ENCODE results near the gene TLE1.

DNA sequence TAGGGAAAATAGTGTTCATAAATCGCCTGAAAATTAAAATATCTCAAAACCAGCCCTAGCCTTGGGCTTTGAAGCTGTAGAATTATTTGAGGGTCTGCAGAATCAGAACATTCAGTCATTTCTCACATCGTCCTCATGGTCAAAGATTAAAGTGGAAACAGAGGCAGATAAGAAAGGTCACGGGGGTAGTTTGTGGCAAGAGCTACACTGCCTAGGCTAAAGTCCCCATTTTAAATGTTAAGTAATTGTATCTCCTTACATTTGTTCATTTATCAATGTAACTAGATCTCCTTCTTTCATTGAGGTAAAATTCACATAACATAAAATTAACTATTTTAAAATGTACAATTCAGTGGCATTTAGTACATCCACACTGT is 139.2 kb downstream of the TLE1 start:
- no peak for TF ChIP-seq RNF2 (IDR thresholded peaks at IDR 0.05)
- TF ChIP-seq, protein P1, sequence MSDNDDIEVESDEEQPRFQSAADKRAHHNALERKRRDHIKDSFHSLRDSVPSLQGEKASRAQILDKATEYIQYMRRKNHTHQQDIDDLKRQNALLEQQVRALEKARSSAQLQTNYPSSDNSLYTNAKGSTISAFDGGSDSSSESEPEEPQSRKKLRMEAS (CRISPR knock-in tag; IDR thresholded peaks at IDR 0.05) = no peak
- TF ChIP-seq, protein P2, sequence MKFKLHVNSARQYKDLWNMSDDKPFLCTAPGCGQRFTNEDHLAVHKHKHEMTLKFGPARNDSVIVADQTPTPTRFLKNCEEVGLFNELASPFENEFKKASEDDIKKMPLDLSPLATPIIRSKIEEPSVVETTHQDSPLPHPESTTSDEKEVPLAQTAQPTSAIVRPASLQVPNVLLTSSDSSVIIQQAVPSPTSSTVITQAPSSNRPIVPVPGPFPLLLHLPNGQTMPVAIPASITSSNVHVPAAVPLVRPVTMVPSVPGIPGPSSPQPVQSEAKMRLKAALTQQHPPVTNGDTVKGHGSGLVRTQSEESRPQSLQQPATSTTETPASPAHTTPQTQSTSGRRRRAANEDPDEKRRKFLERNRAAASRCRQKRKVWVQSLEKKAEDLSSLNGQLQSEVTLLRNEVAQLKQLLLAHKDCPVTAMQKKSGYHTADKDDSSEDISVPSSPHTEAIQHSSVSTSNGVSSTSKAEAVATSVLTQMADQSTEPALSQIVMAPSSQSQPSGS (CRISPR knock-in tag; IDR thresholded peaks at IDR 0.05) = no peak
- TF ChIP-seq, protein P3, sequence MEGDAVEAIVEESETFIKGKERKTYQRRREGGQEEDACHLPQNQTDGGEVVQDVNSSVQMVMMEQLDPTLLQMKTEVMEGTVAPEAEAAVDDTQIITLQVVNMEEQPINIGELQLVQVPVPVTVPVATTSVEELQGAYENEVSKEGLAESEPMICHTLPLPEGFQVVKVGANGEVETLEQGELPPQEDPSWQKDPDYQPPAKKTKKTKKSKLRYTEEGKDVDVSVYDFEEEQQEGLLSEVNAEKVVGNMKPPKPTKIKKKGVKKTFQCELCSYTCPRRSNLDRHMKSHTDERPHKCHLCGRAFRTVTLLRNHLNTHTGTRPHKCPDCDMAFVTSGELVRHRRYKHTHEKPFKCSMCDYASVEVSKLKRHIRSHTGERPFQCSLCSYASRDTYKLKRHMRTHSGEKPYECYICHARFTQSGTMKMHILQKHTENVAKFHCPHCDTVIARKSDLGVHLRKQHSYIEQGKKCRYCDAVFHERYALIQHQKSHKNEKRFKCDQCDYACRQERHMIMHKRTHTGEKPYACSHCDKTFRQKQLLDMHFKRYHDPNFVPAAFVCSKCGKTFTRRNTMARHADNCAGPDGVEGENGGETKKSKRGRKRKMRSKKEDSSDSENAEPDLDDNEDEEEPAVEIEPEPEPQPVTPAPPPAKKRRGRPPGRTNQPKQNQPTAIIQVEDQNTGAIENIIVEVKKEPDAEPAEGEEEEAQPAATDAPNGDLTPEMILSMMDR (IDR thresholded peaks at IDR 0.05 in 2 of 3, conservative IDR thresholded peaks at IDR 0.05 in 1 of 3; ENCODE audit: insufficient read depth in 2 of 3, low read depth in 1 of 3, low read length in 3 of 3) = no peak
- no peak for TF ChIP-seq SMAD3 (CRISPR knock-in tag; conservative IDR thresholded peaks at IDR 0.05)
- TF ChIP-seq RCOR1 (IDR thresholded peaks at IDR 0.05; ENCODE audit: borderline replicate concordance in 1 of 2, low read depth in 2 of 2, low read length in 2 of 2) = no peak
- TF ChIP-seq SNIP1 (IDR thresholded peaks at IDR 0.05; ENCODE audit: low read depth) = no peak
- no peak for TF ChIP-seq ZNF274 (IDR thresholded peaks at IDR 0.05; ENCODE audit: borderline replicate concordance, low read depth, low read length)
- no peak for TF ChIP-seq ZNF766 (CRISPR knock-in tag; conservative IDR thresholded peaks at IDR 0.05)
- TF ChIP-seq KLF13 (tag; IDR thresholded peaks at IDR 0.05; ENCODE audit: borderline replicate concordance, low read depth) = no peak
- TF ChIP-seq FOXA3 (CRISPR knock-in tag; conservative IDR thresholded peaks at IDR 0.05 in 1 of 2, IDR thresholded peaks at IDR 0.05 in 1 of 2) = no peak
- TF ChIP-seq, protein P4, sequence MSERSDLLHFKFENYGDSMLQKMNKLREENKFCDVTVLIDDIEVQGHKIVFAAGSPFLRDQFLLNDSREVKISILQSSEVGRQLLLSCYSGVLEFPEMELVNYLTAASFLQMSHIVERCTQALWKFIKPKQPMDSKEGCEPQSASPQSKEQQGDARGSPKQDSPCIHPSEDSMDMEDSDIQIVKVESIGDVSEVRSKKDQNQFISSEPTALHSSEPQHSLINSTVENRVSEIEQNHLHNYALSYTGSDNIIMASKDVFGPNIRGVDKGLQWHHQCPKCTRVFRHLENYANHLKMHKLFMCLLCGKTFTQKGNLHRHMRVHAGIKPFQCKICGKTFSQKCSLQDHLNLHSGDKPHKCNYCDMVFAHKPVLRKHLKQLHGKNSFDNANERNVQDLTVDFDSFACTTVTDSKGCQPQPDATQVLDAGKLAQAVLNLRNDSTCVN (CRISPR knock-in tag; IDR thresholded peaks at IDR 0.05) = no peak
